NOMO-1 treated with DMSO at 0.1 percent for 48 hours (cell line): ENCODE measurements around the gene RFNG.

Experiments
- DNase-seq: peaks from one replicate; lab custom pipeline; 2025; ENCODE audit not compliant: unreplicated experiment; lab: John Stamatoyannopoulos, UW

Gene RFNG

DNA sequence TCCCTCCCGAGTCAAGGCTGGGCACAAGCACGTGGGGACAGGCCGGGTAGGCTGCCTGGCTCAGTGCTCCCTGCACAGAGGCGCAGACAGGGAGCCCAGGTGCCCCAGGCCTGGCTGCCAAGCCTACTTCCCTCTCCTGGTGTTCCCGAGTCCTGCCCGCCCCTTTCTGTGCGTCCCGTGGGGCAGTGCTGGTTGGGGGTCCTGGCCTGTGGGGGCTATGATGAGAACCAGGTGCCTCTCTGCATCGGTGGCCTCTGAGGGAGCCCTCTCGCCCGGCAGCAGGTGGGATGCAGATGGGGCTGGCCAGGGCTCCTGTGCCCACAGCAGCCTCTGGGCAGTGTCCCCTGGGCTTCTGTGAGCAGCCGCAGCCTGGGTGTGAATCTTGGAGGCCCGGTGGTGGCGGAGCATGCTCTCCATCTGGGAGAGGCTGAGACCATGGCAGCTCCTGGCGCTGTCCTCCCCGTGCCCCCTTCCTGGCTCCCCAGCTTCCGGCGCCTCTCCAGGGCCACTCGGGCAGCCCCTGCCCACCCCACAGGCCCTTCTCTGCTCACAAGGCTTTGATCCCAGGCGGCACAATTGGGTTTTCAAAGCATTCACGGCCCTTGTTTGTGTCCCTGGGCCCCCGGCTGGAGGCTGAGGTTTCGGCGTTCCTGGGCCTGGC is 36.2 kb downstream of the RFNG start:
- no peak for DNase-seq

DNA sequence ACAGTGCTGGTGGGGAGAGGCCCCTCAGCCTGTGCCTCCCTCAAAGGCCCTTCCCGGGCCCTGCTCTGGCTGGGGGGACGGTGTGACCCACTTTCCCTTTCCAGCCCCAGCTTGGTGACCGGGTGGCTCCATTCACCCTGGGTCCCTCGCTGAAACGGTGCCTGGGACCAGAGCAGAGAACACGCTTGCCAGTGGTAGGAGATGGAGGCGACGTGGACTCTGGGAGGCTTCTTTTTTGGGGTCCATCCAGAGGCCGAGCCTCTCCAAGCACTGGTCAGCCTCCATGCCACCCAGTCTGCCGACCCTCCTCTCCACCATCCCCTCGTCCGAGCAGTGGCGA is 36.7 kb downstream of the RFNG start:
- no peak for DNase-seq

DNA sequence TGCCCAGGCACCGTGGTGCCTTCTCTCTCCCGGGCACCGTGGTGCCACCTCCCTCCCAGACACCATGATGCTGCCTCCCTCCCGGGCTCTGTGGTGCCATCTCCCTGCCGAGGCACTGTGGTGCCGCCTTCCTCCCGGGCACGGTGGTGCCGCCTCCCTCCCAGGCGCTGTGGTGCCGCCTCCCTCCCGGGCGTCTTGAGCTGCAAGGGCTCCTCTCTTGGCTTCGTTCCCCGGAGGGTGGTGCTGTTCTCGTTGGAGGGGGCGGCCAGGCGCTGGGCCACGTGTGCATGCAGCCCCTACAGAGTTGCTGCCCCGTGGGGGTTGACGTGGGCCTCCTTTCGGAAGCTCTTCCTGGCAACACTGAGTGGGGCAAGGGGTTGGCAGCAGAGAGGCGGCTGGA is 37.2 kb downstream of the RFNG start:
- DNase-seq, result no peak

DNA sequence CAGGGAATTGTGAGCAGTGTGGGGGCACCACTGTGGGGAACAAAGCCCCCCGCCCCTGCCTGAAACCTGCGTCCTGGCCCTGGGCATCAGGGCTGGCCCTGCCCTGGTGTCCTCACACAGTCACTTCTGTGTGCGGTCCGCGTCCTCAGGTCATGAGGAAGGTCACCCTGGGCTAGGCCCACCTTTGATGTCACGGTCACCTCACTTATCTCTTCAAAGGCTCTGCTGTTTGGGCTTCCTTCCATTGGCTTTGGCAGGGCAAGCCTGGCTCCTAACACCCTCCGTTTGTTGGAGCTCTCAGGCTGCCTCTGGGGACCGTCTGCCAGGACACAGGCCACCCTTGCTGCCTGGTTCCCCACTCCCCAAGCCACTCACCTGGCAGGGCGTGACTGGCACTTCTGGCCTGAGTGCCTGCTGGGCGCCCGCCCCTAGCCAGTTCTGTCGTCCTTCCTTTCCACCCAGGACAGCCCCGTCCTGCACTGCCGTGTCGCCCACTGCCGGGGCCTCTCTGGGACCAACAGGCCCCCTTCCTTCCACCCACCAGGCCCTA is 37.8 kb downstream of the RFNG start:
- DNase-seq, result no peak

DNA sequence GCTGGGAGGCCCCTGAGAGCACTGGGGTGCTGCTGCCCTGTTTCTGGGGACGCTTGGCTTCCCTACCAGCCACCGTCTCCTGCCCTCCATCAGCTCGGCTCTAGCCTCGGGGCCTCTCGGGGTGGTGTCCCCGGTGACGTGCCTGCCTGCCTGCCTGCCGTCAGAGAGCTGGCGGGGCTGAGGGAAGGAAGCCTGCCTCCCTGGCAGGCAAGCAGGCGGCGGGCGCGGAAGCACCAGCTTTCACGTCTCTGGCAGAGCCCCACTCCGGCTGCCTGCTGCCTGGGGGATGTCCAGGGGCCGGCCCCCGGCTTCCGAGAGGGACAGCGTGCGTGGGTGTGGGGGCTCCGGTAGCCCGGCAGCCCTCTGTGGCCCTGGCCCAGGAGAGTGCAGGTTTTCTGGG is 38.3 kb downstream of the RFNG start:
- DNase-seq, result no peak

DNA sequence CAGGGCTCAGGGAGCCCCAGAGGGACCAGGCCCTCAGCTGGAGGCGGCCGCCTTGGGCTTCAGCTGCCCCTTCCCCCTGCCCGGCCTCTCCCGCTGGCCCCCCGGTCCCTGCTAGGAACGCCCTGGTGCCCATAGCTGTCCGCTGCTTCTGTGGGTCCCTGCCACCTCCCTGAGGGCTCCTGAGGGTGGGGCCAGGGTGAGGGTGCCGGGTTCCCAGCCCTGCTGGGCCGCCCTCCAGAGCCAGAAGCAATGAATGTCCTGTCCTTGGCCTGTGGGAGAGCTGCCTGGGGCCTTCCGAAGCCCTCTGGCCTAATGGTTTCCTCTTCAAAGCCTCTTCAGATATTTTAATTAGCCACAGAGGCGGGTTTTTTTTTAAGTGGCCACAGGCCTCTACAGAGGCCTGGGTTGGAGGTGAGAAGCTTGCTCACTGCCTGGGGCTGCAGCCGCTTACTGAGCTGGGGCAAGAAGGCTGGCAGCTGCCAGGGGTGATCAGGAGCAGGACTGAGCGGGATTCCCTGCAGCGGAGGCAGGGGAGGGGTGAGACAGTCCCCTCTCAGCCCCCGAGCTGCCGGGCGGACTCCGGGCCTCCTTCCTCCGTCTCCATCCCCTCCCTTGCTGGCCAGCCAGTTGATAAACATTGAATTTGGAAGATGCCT is 38.8 kb downstream of the RFNG start:
- no peak for DNase-seq

DNA sequence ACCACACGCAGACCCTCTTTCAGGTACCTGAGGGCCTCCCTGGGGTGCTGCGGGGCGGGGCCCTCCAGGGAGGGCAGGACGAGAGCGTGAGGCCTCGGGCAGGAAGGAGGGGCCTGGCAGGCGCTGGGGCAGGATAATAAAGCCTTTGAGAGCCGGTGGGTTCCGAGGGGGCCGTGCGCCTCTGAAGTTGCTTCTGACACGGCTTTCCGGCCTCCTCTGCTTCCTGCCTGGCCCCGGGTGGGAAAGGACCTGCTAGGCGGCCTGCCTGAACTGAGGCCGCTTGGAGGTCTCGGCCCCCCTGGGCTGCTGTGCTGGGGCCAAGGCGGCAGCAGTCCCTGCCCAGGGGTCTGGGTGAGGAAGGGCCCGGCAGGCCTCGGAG is 39.4 kb downstream of the RFNG start:
- DNase-seq, result no peak

DNA sequence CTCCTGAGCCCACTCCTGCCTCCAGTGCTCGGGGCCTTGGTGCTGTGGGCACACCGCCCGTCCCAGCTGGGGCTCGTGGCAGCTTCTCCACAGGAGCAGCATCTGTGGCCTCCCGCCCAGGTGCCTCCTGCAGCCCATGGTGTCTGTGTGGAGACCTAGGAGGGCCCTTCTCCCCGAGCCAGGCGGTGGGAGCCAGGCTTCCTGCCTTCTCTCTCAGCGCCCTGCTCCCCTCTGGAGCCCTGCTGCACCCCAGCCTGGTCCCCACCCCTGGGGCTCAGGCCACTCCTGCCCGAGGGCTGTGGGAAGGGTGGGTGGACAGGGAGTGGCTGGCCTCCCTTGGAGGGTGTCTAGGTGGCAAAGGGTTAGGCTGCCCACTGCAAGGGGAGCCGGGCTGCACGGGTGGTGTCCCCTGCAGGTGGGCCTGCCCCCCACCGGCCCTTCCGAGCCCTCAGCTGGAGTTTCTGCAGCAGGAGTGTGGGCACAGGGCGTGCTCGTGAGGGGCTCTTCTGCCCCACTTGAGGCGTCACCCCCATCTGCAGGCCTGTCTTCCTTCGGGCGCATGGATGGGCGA is 39.9 kb downstream of the RFNG start:
- DNase-seq, result no peak

DNA sequence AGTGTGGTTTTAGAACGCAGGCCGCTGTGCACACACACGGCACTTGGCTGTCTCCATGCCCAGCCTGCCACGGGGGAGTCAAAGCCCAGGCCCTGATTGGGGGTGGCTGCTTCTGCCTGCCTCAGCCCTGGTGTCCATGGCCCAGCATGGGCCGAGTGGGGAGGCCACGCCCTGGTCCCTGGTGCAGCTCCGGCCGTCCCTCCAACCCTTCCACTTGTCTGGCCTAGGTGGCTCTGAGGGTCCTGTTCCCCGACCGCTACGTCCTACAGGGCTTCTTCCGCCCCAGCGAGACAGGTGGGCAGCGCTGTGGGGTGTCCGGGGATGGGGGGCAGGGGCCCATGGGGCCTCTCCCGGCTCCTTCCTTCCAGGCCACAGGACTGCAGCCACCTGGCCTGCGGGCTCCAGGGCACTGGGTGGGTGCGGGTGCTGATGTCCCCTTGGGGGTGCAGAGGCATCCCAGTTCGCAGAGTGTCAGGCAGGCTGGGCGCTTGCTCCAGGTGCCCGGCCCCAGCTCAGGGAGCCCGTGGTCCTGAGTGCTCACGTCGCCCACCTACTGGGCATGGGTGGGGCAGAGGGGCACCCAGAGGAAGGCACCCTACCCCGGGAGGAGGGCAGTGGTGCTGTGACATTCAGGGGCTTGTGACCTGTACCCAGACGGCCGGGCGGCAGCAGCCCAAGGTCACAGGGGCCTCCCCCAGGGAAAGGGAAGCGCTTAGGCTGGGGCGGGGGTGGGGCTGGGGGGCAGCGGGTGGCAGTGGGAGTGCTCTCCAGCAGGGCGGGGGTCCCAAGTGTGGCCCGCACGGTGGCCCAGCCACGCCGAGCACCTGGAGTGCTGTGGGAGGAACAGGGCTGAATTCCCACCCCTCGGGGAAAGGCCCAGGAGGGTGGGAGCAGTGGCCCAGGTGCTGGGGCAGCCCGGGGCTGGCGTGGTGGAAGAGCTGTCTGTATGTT is 40.8 kb downstream of the RFNG start:
- DNase-seq, result no peak

DNA sequence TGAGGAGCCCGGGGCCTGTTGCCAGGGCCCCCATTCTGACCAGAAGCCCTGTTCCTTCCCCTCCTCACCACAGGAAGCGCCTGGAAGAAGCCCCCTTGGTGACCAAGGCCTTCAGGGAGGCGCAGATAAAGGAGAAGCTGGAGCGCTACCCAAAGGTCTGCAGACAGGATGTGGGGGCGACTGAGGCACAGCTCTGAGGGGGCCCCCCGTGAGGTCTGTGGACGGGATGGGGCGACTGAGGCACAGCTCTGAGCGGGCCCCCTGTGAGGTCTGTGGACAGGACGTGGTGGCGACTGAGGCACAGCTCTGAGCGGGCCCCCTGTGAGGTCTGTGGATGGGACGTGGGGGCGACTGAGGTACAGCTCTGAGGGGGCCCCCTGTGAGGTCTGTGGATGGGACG is 42.2 kb downstream of the RFNG start:
- no peak for DNase-seq

DNA sequence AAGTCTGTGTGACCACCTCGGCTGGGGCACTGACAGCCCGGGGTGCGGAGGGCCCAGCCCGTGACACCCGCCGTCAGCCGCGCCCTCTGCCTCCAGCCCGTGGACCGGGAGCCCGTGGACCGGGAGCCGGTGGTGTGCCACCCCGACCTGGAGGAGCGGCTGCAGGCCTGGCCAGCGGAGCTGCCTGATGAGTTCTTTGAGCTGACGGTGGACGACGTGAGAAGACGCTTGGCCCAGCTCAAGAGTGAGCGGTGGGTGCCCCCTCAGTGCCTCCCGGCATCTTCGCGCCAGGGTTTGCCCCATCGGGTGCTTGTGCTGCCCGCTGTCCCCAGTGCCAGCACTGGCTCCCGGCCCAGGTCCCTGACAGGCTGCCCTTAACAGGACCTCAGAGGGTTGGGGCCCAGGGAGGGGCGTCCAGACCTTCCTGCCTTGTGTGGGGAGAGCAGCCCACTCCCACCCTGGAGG is 42.6 kb downstream of the RFNG start:
- no peak for DNase-seq

DNA sequence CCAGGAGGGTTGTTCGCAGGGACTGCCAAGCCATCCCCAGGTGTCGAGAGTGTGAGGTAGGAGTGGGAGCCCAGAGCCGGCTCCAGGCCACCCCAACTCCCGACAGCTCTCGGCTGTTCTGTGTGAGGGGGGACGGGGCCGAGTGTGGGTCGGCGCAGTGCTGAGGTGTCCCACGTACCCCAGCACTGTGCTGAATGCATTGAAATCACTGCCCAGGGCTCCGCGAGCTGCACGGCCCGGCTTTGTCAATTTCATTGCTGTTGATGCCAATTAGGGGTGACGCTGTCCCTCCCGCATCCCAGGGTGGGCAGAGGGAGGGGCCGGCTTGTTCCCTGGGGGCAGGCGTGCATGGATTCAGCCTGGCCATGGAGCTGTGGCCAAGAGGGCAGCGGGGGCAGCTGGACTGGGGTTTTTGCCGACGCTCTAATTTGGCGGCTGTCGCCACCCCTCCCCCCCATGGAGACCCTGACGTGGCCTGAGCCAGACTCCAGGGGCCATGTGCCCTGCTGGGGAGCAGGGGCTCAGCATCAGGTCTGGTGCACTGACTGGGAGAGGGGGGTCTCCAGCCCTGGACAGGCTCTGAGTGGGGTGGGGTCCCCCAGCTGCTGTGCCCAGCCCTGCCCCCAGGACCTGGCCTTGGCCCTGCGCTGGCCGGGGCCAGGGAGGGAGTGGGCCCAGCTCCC is 43.2 kb downstream of the RFNG start:
- DNase-seq, result no peak

DNA sequence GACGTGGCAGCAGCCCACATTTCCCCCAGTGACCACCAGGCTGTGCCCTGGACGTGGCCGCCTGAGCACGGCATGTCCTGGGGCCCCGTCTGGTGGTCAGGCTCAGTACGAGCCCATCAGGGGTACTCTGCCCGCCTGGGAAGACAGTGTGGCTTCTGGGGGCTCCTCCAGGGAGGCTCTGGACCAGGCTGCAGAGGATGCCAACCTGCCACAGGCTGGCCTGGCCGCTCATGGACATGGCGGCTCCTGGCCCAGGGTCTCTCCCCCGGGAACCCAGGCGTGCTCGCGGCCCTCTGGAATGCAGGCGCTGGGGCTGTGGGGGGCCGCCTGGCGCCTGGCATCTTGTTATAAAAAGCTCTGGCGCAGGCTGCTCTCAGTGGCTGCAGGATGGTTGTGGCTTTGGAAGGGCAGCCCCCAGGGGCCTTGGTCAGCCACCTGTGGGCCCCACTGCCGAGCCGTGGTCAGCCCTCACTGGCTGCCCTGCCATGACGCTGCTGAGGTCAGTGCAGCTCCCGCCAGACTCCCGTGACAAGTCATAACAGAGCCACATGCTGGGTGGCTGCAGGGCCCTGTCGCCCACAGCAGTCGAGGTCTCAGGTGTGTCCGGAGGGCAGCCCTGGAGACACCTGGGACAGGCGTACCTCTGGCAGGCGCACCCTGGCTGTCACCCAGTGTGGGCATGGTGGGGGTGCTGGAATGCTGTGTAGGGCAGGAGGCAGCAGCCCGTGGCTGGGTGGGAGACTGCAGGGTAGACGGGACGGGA is 43.9 kb downstream of the RFNG start:
- DNase-seq, result no peak

DNA sequence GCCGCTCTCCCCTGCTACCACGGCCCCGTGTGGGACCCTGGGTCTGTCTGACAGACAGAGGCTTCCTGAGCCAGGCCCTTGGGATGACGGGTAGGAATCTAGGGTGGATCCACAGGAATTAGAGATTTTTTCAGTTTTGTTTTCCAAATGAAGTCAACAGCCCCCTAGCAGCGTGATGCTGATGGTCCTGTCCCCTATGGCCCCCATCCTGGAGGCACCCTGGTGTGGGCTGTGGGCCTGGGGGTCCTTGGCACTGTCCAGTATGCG is 44.5 kb downstream of the RFNG start:
- DNase-seq, result no peak

DNA sequence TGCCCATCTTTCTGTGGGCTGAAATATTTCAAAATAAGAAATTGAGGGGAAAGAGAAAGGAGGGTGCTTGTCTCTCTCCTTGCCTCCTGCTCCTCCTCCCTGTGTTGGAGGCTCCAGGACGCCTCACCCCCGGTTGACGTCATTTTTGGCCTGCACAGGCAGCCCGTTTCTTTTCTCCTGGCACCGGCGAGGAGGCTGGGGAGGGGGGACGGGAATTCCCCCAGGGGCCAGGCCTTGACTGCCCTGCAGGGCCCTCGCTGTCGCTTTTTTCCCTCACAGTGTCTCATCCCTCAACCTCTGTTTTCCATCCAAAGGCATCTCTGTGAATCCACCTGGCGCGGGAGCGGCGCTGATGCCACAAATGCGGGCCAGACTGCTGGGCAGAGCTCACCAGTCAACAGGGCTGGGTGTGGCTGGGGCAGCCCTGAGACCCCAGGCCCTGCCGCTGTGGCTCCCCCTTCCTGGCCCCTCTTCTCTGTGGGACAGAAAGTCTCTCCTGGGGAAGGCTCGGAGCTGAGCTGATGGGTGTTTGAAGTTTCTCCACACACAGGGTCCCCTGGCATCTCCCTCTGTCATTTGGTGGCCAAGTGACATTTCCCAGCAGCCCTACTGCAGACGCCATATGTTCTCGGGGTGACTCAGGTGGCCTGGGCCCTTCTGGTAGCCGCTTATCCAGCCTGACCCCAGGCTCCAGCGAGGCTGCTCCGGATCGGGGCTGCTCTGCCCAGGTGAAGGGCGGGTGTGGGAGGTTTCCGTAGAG is 45.0 kb downstream of the RFNG start:
- no peak for DNase-seq

DNA sequence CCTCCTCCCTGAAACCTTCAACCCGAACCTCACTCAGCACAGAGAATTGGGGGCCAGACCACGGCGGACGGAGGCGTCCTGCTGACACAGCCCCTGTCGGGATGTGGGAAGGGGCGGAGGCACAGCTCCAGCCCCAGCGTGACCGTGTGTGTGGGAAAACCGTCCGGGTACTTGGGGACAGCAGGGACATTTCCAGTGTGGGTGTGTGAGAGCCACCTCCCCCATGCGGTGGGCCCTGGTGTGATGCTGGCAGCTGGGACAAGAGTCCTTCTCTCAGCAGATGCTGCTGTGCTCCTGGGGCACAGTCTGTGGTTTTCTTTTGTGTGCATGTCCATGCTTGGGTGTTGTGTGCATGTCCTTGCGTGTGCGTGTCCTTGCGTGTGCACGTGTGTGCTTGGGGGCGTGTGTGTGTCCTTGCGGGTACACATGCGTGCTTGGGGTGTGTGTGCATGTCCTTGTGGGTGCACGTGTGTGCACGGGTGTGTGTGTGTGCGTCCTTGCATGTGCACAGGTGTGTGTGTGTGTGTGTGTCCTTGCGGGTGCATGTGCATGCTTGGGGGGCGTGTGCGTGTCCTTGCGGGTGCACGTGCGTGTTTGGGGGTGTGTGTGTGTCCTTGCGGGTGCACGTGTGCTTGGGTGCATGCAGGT is 45.8 kb downstream of the RFNG start:
- DNase-seq, result no peak

DNA sequence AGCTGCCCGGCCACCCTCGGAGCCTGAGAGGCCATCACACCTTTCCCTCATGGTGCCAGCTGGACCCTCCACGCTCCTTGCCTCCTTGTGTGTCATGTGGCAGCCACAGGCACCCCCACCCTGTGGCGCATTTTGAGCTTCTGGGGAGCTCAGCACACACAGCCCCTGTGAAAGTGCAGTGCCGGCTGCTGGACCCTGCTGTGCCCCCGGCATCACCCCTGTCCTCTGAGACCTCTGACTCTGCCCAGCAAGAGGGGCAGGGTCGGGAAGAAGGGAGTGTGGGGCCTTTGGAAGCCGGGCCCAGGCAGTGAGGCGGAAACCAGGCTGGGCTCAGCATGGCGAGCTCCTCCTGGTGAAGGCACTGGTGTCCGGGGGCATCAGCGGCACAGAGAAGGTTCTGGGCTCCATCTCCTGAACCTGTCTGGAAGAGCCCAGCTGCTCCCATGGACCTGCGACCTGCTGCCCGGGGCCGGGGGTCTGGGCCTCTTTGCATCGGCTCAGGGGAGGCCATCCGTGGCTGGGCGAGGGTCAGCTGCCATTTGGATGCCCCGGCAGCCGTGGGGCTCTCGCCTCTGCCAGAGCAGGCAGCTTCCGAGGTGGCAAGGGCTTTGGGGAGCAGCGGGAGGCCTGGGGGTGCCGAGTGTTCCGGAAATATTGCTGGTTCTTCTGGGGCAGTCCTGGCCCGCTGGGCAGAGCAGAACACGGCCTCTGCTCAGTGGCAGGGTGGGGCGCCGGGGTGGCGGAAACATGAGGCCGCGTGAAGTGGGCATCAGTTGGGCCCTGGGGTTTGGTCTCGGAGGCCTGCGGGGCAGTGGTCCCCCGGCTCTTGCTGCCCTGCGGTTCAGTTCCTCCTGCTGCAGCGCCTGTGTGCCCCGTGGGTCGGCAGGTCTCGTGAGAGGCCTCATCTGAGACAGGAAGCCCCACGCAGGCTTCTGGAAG is 46.8 kb downstream of the RFNG start:
- no peak for DNase-seq
